Stimulated activated CD8-positive, alpha-beta memory T cell treated with anti-CD3 and anti-CD28 coated beads, Interleukin-12 subunit alpha, Interleukin-12 subunit beta, amount 100 ng/mL, for 24 hours (primary cell): Measurements from ENCODE around the gene SIM2.
"Not testable (repeated sequence)": the region's sequence is repeated elsewhere in the genome, so short reads cannot be mapped to it uniquely, and the experiment has no call there.

ENCODE experiments used
- DNase-seq: peaks from one replicate; pipeline ENCODE4 v3.0.0-alpha.2; 2020; ENCODE audit errors: extremely low read depth

SIM2 gene, protein sequence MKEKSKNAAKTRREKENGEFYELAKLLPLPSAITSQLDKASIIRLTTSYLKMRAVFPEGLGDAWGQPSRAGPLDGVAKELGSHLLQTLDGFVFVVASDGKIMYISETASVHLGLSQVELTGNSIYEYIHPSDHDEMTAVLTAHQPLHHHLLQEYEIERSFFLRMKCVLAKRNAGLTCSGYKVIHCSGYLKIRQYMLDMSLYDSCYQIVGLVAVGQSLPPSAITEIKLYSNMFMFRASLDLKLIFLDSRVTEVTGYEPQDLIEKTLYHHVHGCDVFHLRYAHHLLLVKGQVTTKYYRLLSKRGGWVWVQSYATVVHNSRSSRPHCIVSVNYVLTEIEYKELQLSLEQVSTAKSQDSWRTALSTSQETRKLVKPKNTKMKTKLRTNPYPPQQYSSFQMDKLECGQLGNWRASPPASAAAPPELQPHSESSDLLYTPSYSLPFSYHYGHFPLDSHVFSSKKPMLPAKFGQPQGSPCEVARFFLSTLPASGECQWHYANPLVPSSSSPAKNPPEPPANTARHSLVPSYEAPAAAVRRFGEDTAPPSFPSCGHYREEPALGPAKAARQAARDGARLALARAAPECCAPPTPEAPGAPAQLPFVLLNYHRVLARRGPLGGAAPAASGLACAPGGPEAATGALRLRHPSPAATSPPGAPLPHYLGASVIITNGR

DNA sequence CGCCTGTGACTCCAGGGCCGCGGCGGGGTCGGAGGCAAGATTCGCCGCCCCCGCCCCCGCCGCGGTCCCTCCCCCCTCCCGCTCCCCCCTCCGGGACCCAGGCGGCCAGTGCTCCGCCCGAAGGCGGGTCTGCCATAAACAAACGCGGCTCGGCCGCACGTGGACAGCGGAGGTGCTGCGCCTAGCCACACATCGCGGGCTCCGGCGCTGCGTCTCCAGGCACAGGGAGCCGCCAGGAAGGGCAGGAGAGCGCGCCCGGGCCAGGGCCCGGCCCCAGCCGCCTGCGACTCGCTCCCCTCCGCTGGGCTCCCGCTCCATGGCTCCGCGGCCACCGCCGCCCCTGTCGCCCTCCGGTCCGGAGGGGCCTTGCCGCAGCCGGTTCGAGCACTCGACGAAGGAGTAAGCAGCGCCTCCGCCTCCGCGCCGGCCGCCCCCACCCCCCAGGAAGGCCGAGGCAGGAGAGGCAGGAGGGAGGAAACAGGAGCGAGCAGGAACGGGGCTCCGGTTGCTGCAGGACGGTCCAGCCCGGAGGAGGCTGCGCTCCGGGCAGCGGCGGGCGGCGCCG is at the start of gene SIM2:
TSS of gene SIM2 (plus strand) at position 135 of the 565 bp plus-strand sequence. CDS start 632 bp downstream, outside the sequence.
- DNase-seq: no peak

DNA sequence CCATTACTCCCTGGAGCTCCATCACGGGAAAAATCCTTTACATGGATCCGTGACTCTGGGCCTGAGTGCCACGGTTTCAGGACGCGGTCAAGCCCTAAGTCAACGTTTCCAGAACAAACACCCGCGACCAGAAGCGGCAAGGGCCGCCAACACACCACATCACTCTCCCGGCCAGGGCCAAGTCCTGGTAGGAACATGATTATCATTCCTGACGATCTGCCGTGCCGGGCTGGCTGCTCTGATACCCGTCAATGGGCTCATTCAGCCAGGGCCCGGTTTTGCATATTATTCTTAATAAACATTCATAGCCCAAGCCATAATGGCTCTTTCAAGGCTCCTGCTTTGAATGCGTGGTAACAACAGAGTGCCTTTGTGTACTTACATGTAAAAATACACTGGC is 44.6 kb upstream of the SIM2 start:
- DNase-seq: no peak

GRCh38 chr21:36654796-36655325 is 44.1 kb upstream of the SIM2 start:
- DNase-seq: no peak

DNA sequence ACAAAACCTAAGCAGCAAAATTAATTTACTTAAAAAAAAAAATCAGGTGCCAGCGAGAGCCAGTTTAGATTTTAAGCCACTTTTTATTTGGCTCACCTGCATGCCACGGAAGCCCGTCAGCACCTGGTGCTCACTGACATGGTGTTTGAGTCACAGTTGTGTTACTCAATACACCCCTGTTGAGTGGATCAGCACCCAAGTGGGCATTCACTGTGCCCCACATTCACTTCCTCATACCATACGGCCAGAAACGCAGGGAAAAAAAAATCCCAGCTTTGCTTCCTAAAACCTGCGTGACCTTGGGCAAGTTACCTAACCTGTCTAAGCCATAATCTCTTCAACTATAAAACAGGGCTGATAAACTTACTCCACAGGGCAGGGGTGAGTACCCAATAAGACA is 42.8 kb upstream of the SIM2 start:
- no peak for DNase-seq

DNA sequence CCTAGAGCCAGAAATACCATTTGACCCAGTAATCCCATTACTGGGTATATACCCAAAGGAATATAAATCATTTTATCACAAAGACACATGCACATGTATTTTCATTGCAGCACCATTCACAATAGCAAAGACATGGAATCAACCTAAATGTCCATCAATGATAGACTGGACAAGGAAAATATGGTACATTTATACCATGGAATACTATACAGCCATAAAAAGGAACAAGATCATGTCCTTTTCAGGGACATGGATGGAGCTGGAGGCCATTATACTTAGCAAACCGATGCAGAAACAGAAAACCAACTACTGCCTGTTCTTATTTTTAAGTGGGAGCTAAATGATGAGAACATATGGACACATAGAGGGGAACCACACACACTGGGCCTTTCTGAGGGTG is 41.6 kb upstream of the SIM2 start:
- not testable (repeated sequence) for DNase-seq

DNA sequence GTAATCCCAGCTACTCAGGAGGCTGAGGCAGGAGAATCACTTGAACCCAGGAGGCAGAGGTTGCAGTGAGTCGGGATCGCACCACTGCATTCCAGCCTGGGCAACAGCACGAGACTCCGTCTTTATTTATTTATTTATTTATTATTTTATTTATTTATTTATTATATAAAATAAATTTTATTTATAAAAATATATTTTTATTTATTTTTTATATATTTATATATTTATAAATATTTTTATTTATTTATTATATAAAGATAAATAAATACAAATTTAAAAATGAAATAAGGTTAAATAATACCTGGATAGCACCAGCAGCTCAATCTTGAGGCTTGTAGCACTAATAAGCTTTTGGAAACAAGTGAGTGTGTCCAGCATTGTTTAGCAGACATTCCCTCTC is 40.9 kb upstream of the SIM2 start:
- no peak for DNase-seq

GRCh38 chr21:36658926-36659325 is 40.0 kb upstream of the SIM2 start:
- no peak for DNase-seq

GRCh38 chr21:36661511-36662309 is 37.2 kb upstream of the SIM2 start:
- no peak for DNase-seq

- no peak for DNase-seq
Observed at GRCh38 chr21:36663033-36663855, 35.7 kb upstream of the SIM2 start.

- DNase-seq: no peak
Observed at GRCh38 chr21:36664662-36664990, 34.3 kb upstream of the SIM2 start.

DNA sequence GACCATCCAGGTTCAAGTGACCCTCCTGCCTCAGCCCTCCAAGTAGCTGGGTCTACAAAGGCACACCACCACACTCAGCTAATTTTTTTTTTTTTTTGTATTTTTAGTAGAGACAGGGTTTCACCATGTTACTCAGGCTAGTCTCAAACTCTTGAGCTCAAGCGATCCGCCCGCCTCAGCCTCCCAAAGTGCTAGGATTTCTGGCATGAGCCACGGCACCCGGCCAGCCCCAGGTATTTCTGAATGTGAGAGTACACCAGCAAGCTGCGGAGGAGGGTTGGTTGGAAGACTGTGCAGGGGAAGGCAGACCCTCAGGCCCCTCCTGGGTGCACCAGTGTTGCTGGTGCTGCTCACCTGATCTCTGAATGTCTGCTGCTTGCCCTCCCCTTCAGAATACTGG is 33.1 kb upstream of the SIM2 start:
- no peak for DNase-seq

DNA sequence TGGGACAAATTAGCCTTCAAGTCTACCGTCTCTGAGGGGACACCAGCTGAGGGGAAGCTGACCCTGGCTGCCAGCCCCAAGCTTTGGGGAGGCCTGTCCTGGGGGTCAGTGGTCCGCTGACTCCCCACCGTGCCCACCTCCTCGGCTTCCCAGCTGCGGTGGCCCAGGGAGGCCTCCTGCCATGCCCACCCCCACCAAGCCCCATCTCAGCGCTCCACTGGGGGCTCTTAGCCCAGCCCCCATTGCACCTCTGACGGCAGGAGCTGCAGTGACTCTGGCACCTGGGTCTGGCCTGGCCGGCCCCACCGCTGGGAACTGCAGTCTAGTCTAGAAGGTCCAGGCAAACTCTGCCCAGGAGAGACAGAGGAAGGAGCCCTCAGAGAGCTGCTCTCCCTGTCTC is 30.2 kb upstream of the SIM2 start:
- DNase-seq: no peak

DNA sequence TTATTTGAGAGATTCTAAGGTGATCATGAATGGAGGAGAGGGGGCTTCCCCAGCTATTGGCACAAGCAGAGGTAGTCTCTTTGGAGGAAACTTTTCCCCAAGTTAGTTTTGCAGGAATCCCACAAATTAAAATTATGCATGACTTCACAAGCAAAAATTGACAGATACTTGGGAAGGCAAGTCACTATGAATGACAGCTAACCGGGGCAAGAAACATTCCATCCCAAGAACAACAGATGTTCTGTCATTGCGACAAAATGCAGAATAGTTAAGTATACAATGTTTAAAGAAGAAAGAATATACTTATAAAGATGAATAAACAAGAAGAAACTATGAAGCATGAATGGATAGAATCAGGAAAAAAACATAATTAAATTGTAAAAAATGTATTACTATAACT is 27.1 kb upstream of the SIM2 start:
- no peak for DNase-seq

- DNase-seq: not testable (repeated sequence)
Observed at GRCh38 chr21:36672296-36672695, 26.6 kb upstream of the SIM2 start.

- DNase-seq: no peak
Observed at GRCh38 chr21:36672737-36673136, 26.2 kb upstream of the SIM2 start.

DNA sequence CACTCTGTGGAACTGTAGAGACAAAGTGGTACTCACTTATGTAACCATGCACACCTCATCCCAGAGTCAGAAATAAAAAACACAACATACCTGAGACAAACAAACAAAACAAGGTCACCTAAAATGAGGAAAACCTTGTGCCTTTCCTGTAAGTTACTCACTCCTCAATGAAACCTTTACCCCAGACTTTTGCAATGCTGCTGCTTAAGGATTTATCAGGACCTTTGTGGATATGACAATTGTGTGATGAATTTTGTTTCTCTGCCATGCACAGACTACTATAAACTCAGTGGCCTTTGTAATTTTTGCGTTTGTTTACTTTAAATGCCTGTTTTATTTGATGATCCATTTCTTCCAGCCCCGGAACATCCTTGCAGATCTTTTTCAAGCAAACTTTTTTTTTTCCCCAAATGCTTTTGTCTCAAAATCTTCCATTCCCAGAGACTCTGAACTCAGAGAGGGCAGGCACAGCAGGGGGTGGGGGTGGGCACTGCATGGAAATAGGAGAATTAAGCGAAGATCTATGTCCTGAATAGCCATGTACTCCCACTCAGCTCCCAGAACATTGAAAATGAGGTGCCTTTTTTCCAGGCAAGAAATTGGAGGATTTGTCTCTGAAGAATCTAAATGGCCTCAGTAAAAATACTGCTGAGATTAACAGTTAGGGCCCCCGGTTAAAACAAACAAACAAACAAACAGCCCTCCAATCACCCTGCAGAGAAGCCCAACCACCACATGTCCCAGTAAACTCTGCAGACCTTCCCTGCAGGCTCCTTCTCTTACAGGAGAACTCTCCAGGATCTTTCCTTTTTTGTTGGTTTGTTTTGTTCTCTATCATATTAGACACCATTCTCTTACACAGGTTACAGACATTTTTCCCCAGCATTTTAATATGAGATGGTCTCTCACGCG is 22.6 kb upstream of the SIM2 start:
- DNase-seq: no peak

- no peak for DNase-seq
Observed at GRCh38 chr21:36677443-36677842, 21.5 kb upstream of the SIM2 start.

- no peak for DNase-seq
Observed at GRCh38 chr21:36678538-36678937, 20.4 kb upstream of the SIM2 start.

DNA sequence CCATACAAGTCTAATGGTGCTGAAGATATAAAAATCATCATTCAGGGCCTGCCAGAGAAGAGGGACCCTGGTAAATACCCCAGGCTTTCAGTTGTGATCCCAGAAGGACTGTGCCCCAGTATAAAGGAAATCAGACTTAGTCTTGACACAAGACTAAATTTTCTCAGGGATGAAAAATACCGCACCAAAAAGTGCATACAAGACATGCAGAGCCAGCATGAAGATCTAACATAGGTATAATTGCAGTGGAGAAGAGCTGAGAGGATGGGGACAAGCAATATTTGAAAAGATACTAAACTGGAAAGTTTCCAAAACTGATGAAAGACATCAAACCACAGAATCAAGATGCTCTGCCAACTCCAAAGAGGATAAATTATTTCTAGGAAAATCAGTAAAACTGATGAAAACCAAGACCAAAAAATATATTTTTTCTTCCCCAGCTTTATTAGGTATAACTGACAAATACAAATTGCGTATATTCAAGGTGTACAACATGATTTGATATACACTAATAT is 17.7 kb upstream of the SIM2 start:
- no peak for DNase-seq
